GM18858 (cell line): Measurements from ENCODE around the gene GPC5.

ENCODE experiments used
- ATAC-seq: cut with Tn5 transposase; IDR thresholded peaks from one replicate; pipeline ENCODE4 v1.9.1; 2021; ENCODE audit not compliant: unreplicated experiment

The GPC5 gene

GRCh38 chr13:92802776-92803175 is 1404.4 kb downstream of the GPC5 start:
- ATAC-seq: no peak

- no peak for ATAC-seq
Observed at GRCh38 chr13:92804346-92804745, 1405.9 kb downstream of the GPC5 start.

GRCh38 chr13:92804926-92805325 is 1406.5 kb downstream of the GPC5 start:
- ATAC-seq: no peak

GRCh38 chr13:92805766-92806165 is 1407.3 kb downstream of the GPC5 start:
- ATAC-seq: no peak

GRCh38 chr13:92806215-92806614 is 1407.8 kb downstream of the GPC5 start:
- no peak for ATAC-seq

GRCh38 chr13:92807353-92807752 is 1408.9 kb downstream of the GPC5 start:
- ATAC-seq: no peak

GRCh38 chr13:92807966-92808365 is 1409.5 kb downstream of the GPC5 start:
- ATAC-seq: no peak

- ATAC-seq: no peak
Observed at GRCh38 chr13:92821324-92821723, 1422.9 kb downstream of the GPC5 start.

GRCh38 chr13:92823059-92823458 is 1424.6 kb downstream of the GPC5 start:
- no peak for ATAC-seq

GRCh38 chr13:92825938-92826596 is 1427.6 kb downstream of the GPC5 start:
- no peak for ATAC-seq

- no peak for ATAC-seq
Observed at GRCh38 chr13:92827503-92827902, 1429.1 kb downstream of the GPC5 start.

GRCh38 chr13:92829930-92830329 is 1431.5 kb downstream of the GPC5 start:
- ATAC-seq: no peak

GRCh38 chr13:92830821-92831220 is 1432.4 kb downstream of the GPC5 start:
- ATAC-seq: no peak

GRCh38 chr13:92833071-92833470 is 1434.7 kb downstream of the GPC5 start:
- ATAC-seq: no peak

GRCh38 chr13:92836171-92836570 is 1437.8 kb downstream of the GPC5 start:
- ATAC-seq: no peak

- peak; percentile 47 for ATAC-seq
Observed at GRCh38 chr13:92838786-92839185, 1440.4 kb downstream of the GPC5 start.

- ATAC-seq: no peak
Observed at GRCh38 chr13:92842145-92842544, 1443.7 kb downstream of the GPC5 start.

- ATAC-seq: peak; percentile 34
Observed at GRCh38 chr13:92843549-92843948, 1445.1 kb downstream of the GPC5 start.

GRCh38 chr13:92849381-92849780 is 1451.0 kb downstream of the GPC5 start:
- no peak for ATAC-seq

- no peak for ATAC-seq
Observed at GRCh38 chr13:92864584-92865284, 1466.3 kb downstream of the GPC5 start.

- ATAC-seq: no peak
Observed at GRCh38 chr13:92873029-92873428, 1474.6 kb downstream of the GPC5 start.

GRCh38 chr13:92886535-92887077 is 1488.2 kb downstream of the GPC5 start:
- no peak for ATAC-seq
